ENCODE data around the gene APOA5. TPM values are rescaled to one million over a fixed set of nuclear protein-coding genes. Genes with fewer than 3 reads are reported as not detected.

APOA5 gene
- total and polyA plus RNA-seq, 2 of the 13 experiments (the other 11 are each of a cell fraction or from before 2014, with no cell fraction given) = 44.0 to 49.1 TPM

GRCh38 chr11:116828632-116829524 is 37.2 kb upstream of the APOA5 start (continued):
- TF ChIP-seq TFE3 (CRISPR knock-in tag; IDR thresholded peaks at IDR 0.05) (peak; percentile 95), ZNF407 (CRISPR knock-in tag; IDR thresholded peaks at IDR 0.05; ENCODE audit: not compliant biosample characterization) (no peak), BRCA1 (CRISPR knock-in tag; IDR thresholded peaks at IDR 0.05) (no peak), YEATS2 (CRISPR knock-in tag; IDR thresholded peaks at IDR 0.05; ENCODE audit: borderline replicate concordance) (no peak), CCDC6 (CRISPR knock-in tag; IDR thresholded peaks at IDR 0.05) (peak; percentile 54; the same call in 1 of the 2 replicates), JARID2 (CRISPR knock-in tag; IDR thresholded peaks at IDR 0.05; ENCODE audit: insufficient replicate concordance) (no peak), TBL1XR1 (IDR thresholded peaks at IDR 0.05; ENCODE audit: borderline replicate concordance, low read length, partially characterized antibody) (peak; percentile 65), MEIS1 (CRISPR knock-in tag; IDR thresholded peaks at IDR 0.05; ENCODE audit: borderline replicate concordance) (no peak; the same call in 1 of the 2 replicates), SP2 (CRISPR knock-in tag; IDR thresholded peaks at IDR 0.05) (no peak), ZNF770 (CRISPR knock-in tag; IDR thresholded peaks at IDR 0.05) (peak; percentile 23; the same call in 1 of the 2 replicates), NCOA5 (CRISPR knock-in tag; IDR thresholded peaks at IDR 0.05) (no peak), PHF20 (CRISPR knock-in tag; IDR thresholded peaks at IDR 0.05) (peak; percentile 37; the same call in 1 of the 2 replicates), AGO1 (IDR thresholded peaks at IDR 0.05; ENCODE audit: low read depth, low read length, poor library complexity, severe bottlenecking) (no peak), CAMTA2 (CRISPR knock-in tag; IDR thresholded peaks at IDR 0.05; ENCODE audit: borderline replicate concordance) (no peak), SAP130 (CRISPR knock-in tag; IDR thresholded peaks at IDR 0.05; ENCODE audit: low read depth) (peak; percentile 86), ZNF251 (CRISPR knock-in tag; IDR thresholded peaks at IDR 0.05) (no peak)

All from HepG2 (cell line).